SK-N-SH (cell line): ENCODE measurements around the gene ZG16. TPM values are rescaled to one million over a fixed set of nuclear protein-coding genes. Genes with fewer than 3 reads are reported as not detected.

ENCODE experiments used
- CTCF ChIA-PET: fragments of 300-600, 350-600 bp; formaldehyde crosslinking; extraction: SDS; loops from one replicate; lab custom pipeline; 2021; lab: Yijun Ruan, JAX
- POLR2A ChIA-PET: fragments of 350-600 bp; sonication (Branson Sonifier 250); formaldehyde crosslinking; extraction: SDS; loops from one replicate; lab custom pipeline; 2020; ENCODE audit warnings: antibody characterized with exemption, inconsistent platforms; lab: Yijun Ruan, JAX
- DNase-seq: peaks from one replicate; pipeline ENCODE4 v3.0.0; 2012
- H2AFZ ChIP-seq: fragments of 200-600 bp; sonication (generic); 2 replicates; pipeline ENCODE4 v1.8.1; 2016; ENCODE audit warnings: antibody characterized with exemption, mild to moderate bottlenecking, low read depth
- H3F3A ChIP-seq: fragments of 200-600 bp; sonication (generic); replicated peaks from 2 replicates; pipeline ENCODE3; 2016; ENCODE audit warnings: antibody characterized with exemption, mild to moderate bottlenecking; ENCODE audit not compliant: insufficient read depth
- H3K27ac ChIP-seq, 2 experiments: fragments of 200-500 bp in 1 of 2; fragments of 200-600 bp in 1 of 2; sonication (Bioruptor generic) in 1 of 2; sonication (generic), shearing (Covaris generic) in 1 of 2; 2 replicates each; pipeline versions ENCODE4 v1.5.1 to v1.6.1; 2014 to 2016; ENCODE audit warnings: low read depth in 2 of 2, inconsistent platforms in 1 of 2, low read length in 1 of 2, mild to moderate bottlenecking in 1 of 2, mixed read lengths in 1 of 2
- H3K27me3 ChIP-seq: fragments of 200-600 bp; sonication (generic), shearing (Covaris generic); 2 replicates; pipeline ENCODE4 v1.6.1; 2016; ENCODE audit warnings: mixed run types; ENCODE audit not compliant: insufficient read depth
- H3K36me3 ChIP-seq, 2 experiments: fragments of 200-500 bp in 1 of 2; fragments of 200-600 bp in 1 of 2; sonication (Bioruptor generic) in 1 of 2; sonication (generic) in 1 of 2; replicated peaks in 1 of 2; 2 replicates each; pipeline versions ENCODE3 to v1.5.1; 2014 to 2016; ENCODE audit warnings: low read length in 1 of 2, mild to moderate bottlenecking in 1 of 2; ENCODE audit not compliant: insufficient read depth in 2 of 2, control insufficient read depth in 1 of 2
- H3K4me1 ChIP-seq, 2 experiments: fragments of 200-500 bp in 1 of 2; fragments of 200-600 bp in 1 of 2; sonication (Bioruptor generic) in 1 of 2; sonication (generic), shearing (Covaris generic) in 1 of 2; 2 replicates each; pipeline versions ENCODE4 v1.5.1 to v1.6.1; 2014 to 2016; ENCODE audit warnings: low read depth in 1 of 2, low read length in 1 of 2, mixed run types in 1 of 2; ENCODE audit not compliant: insufficient read depth in 2 of 2, control insufficient read depth in 1 of 2
- H3K4me2 ChIP-seq: fragments of 200-600 bp; sonication (generic), shearing (Covaris generic); 2 replicates; pipeline ENCODE4 v1.6.1; 2017; ENCODE audit warnings: mixed run types
- H3K4me3 ChIP-seq, 2 experiments: fragments of 200-500 bp in 1 of 2; fragments of 200-600 bp in 1 of 2; sonication (Bioruptor generic) in 1 of 2; sonication (generic), shearing (Covaris generic) in 1 of 2; 2 replicates each; pipeline versions ENCODE4 v1.5.1 to v1.8.1; 2014 to 2016; ENCODE audit warnings: low read depth in 2 of 2, inconsistent platforms in 1 of 2, low read length in 1 of 2, mild to moderate bottlenecking in 1 of 2, mixed read lengths in 1 of 2, moderate library complexity in 1 of 2
- H3K79me2 ChIP-seq: fragments of 200-600 bp; sonication (generic); 2 replicates; pipeline ENCODE4 v1.8.1; 2017; ENCODE audit warnings: mild to moderate bottlenecking; ENCODE audit not compliant: insufficient read depth
- H3K9ac ChIP-seq: fragments of 200-600 bp; sonication (generic); 2 replicates; pipeline ENCODE4 v1.6.1; 2017; ENCODE audit warnings: mixed run types
- H3K9me2 ChIP-seq: fragments of 200-600 bp; sonication (generic); 2 replicates; pipeline ENCODE4 v1.6.1; 2017; ENCODE audit warnings: mixed run types
- H3K9me3 ChIP-seq: fragments of 200-600 bp; sonication (generic); 2 replicates; pipeline ENCODE4 v1.6.1; 2017; ENCODE audit warnings: mixed run types, mild to moderate bottlenecking, moderate library complexity
- H4K20me1 ChIP-seq: fragments of 200-600 bp; sonication (generic); 2 replicates; pipeline ENCODE4 v1.6.1; 2017; ENCODE audit warnings: mild to moderate bottlenecking, mixed run types; ENCODE audit not compliant: insufficient read depth
- EP300 ChIP-seq, 2 experiments: IDR thresholded peaks; 2 replicates each; pipeline versions ENCODE4 v1.4.0 to v1.6.1; 2012; ENCODE audit warnings: borderline replicate concordance in 1 of 2, low read depth in 1 of 2, low read length in 1 of 2
- EZH2phosphoT487 ChIP-seq: fragments of 200-600 bp; sonication (generic); IDR thresholded peaks from 2 replicates; pipeline ENCODE4 v1.6.1; 2017; ENCODE audit warnings: low read depth, mixed run types, mild to moderate bottlenecking, antibody characterized with exemption, moderate library complexity, borderline replicate concordance
- FOXM1 ChIP-seq: IDR thresholded peaks from 2 replicates; pipeline ENCODE4 v1.4.0; 2012; ENCODE audit warnings: low read depth, mild to moderate bottlenecking
- JUND ChIP-seq: IDR thresholded peaks from 2 replicates; pipeline ENCODE4 v1.4.0; 2012
- MEF2A ChIP-seq: IDR thresholded peaks from 2 replicates; pipeline ENCODE4 v1.4.0; 2012; ENCODE audit warnings: low read depth, borderline replicate concordance
- MXI1 ChIP-seq: IDR thresholded peaks from 2 replicates; pipeline ENCODE4 v1.6.1; 2012; ENCODE audit warnings: mild to moderate bottlenecking, low read depth, low read length, improper control_type of control experiment
- NRF1 ChIP-seq: IDR thresholded peaks from 2 replicates; pipeline ENCODE4 v1.6.1; 2012; ENCODE audit warnings: low read depth, mild to moderate bottlenecking, low read length
- RAD21 ChIP-seq: IDR thresholded peaks from 2 replicates; pipeline ENCODE4 v1.6.1; 2012; ENCODE audit warnings: mild to moderate bottlenecking, low read length
- RCOR1 ChIP-seq: fragments of 150-350 bp; IDR thresholded peaks from 2 replicates; pipeline ENCODE4 v1.6.1; 2017; ENCODE audit warnings: antibody characterized with exemption, low read length
- RFX5 ChIP-seq: IDR thresholded peaks from 2 replicates; pipeline ENCODE4 v1.6.1; 2012; ENCODE audit warnings: mild to moderate bottlenecking, improper control_type of control experiment, low read length
- RXRA ChIP-seq: IDR thresholded peaks from 2 replicates; pipeline ENCODE4 v1.4.0; 2012; ENCODE audit warnings: low read depth, mild to moderate bottlenecking, borderline replicate concordance
- SIN3A ChIP-seq: IDR thresholded peaks from 2 replicates; pipeline ENCODE4 v1.6.1; 2012; ENCODE audit warnings: low read depth, mild to moderate bottlenecking, low read length, moderate library complexity, borderline replicate concordance
- TAF1 ChIP-seq: IDR thresholded peaks from 2 replicates; pipeline ENCODE4 v1.6.1; 2012; ENCODE audit warnings: low read depth, mild to moderate bottlenecking, low read length, moderate library complexity, borderline replicate concordance
- YY1 ChIP-seq: IDR thresholded peaks from 2 replicates; pipeline ENCODE4 v1.4.0; 2012; ENCODE audit warnings: low read depth, mild to moderate bottlenecking
- WGBS: methylation state at CpG from one replicate; pipeline ENCODE4 v1.1.6; 2017; ENCODE audit warnings: low lambda C conversion rate; 5-methylcytosine and 5-hydroxymethylcytosine counted together
- polyA plus RNA-seq, 3 experiments: library from polyadenylated mRNA; depleted of rRNA; stranded (reverse); fragments of >200 nt; gene quantifications; 2 replicates each; pipeline ENCODE4 v1.2.3, GENCODE V29; 2012
- TF ChIP-seq, protein P1 (sequence below): IDR thresholded peaks from 2 replicates; pipeline ENCODE4 v1.4.0; 2012; ENCODE audit warnings: low read depth
- TF ChIP-seq, protein P2 (sequence below): IDR thresholded peaks from 2 replicates; pipeline ENCODE4; 2012
- TF ChIP-seq, protein P3 (sequence below): IDR thresholded peaks from 2 replicates; pipeline ENCODE4 v1.4.0; 2012; ENCODE audit warnings: low read depth, borderline replicate concordance
- TF ChIP-seq, protein P4 (sequence below): fragments of 200-600 bp; sonication (generic); IDR thresholded peaks from 2 replicates; pipeline ENCODE4 v1.6.1; 2017; ENCODE audit warnings: antibody characterized with exemption, mild to moderate bottlenecking, moderate library complexity
- TF ChIP-seq, protein P5 (sequence below): fragments of 150-350 bp; IDR thresholded peaks from 2 replicates; pipeline ENCODE4 v1.6.1; 2016; ENCODE audit warnings: mild to moderate bottlenecking, low read depth, low read length

The ZG16 gene
- polyA plus RNA-seq, 1 of the 3 experiments (the other 2 are of a cell fraction), result not detected

DNA sequence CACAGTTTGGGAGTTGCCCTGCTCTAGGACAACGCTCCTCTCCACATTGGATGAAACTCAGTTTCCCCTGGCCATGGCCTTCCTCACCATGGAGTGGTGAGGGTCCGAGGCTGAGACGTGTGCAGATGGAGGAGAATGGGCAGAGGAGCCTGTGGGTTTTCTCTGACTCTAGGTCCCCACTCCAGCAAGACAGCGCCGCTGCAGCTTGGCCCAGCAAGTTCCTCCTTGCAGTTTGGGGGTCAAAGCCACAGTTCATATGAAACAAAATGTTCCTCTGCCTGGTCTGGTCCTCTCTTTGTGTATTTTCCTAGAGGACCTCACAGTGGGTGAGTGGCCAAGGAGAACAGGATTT is 34.6 kb upstream of the ZG16 start:
- Histone ChIP-seq H3K9me2 (no peaks in the 10 kb centered on the region), H3K79me2 (no peaks in the 10 kb centered on the region), H3K36me3 (no peaks in the 10 kb centered on the region), H4K20me1 (no peaks in the 10 kb centered on the region), H3K9me3 (no peaks in the 10 kb centered on the region), H3K4me1 (no peaks in the 10 kb centered on the region), H3K9ac (no peak overlapping the region), H3K4me3 (no peak overlapping the region), H3K4me2 (no peak overlapping the region), H2AFZ (no peak overlapping the region), H3F3A (no peaks in the 10 kb centered on the region), H3K27me3 (no peaks in the 10 kb centered on the region), H3K27ac (no peak overlapping the region)
- CTCF ChIA-PET, result no interaction called here
- WGBS, result 76% methylated on average over 5 of the region's 5 CpGs
- POLR2A ChIA-PET, result no interaction called here
- TF ChIP-seq EP300 (IDR thresholded peaks at IDR 0.05; ENCODE audit: borderline replicate concordance in 1 of 2, low read depth in 1 of 2, low read length in 1 of 2) (no peak), FOXM1 (no peak), JUND (no peak), NRF1 (no peak), RAD21 (no peak), MEF2A (no peak), SIN3A (no peak), EZH2phosphoT487 (no peak), RFX5 (no peak)
- TF ChIP-seq, protein P1, sequence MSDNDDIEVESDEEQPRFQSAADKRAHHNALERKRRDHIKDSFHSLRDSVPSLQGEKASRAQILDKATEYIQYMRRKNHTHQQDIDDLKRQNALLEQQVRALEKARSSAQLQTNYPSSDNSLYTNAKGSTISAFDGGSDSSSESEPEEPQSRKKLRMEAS, result no peak
- TF ChIP-seq, protein P2, sequence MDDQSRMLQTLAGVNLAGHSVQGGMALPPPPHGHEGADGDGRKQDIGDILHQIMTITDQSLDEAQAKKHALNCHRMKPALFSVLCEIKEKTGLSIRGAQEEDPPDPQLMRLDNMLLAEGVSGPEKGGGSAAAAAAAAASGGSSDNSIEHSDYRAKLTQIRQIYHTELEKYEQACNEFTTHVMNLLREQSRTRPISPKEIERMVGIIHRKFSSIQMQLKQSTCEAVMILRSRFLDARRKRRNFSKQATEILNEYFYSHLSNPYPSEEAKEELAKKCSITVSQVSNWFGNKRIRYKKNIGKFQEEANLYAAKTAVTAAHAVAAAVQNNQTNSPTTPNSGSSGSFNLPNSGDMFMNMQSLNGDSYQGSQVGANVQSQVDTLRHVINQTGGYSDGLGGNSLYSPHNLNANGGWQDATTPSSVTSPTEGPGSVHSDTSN, result no peak
- no peak for DNase-seq

DNA sequence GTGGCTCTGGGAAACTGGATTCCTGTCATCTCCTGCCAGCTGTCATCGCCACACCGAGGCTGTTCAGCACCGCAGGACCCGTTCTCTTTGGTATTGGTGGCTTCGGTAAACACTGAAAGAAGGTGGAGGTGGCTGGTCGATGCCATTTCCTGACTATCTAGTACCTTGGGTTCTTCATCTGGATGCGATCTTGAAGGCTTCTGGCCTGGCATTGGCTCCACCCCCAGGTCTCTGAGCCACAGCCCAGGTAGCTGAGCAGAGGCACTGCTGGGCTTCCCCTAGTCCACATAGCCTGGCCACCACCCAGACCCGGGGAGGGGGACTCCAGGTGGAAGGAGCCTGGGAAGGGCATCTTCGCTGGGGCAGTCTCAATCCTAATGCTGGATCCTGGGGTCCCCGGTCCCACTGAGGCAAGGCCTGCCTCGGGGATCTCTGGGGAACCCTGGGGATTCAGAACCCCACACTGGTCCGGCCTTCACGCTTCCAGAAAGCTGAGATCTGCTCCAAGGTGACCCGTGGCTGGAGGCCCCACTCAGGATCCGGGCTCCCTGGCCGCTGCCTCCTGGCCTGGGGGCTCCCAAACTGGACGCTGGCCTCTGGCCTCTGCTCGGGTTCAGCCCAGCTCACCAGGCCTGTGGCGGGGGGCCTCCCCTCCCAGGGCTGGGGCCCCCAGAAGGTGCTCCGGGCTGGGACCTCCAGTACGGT is 34.1 kb upstream of the ZG16 start:
- no peaks in the 10 kb centered on the region for H3K27me3 ChIP-seq
- H3K4me1 ChIP-seq, result no peaks in the 10 kb centered on the region
- ChIA-PET POLR2A (no interaction called here), CTCF (no interaction called here)
- no peak overlapping the region for H3K27ac ChIP-seq
- H3K4me2 ChIP-seq, result no peak overlapping the region
- H3K9ac ChIP-seq, result no peak overlapping the region
- no peak for TF ChIP-seq NRF1
- TF ChIP-seq YY1, result no peak
- no peak for TF ChIP-seq MXI1
- TF ChIP-seq, protein P1, result no peak
- TF ChIP-seq RCOR1, result no peak
- no peak for TF ChIP-seq TAF1
- no peak for TF ChIP-seq SIN3A
- no peak for TF ChIP-seq JUND
- TF ChIP-seq MEF2A, result no peak
- TF ChIP-seq RXRA, result no peak
- TF ChIP-seq, protein P3, sequence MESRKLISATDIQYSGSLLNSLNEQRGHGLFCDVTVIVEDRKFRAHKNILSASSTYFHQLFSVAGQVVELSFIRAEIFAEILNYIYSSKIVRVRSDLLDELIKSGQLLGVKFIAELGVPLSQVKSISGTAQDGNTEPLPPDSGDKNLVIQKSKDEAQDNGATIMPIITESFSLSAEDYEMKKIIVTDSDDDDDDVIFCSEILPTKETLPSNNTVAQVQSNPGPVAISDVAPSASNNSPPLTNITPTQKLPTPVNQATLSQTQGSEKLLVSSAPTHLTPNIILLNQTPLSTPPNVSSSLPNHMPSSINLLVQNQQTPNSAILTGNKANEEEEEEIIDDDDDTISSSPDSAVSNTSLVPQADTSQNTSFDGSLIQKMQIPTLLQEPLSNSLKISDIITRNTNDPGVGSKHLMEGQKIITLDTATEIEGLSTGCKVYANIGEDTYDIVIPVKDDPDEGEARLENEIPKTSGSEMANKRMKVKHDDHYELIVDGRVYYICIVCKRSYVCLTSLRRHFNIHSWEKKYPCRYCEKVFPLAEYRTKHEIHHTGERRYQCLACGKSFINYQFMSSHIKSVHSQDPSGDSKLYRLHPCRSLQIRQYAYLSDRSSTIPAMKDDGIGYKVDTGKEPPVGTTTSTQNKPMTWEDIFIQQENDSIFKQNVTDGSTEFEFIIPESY, result no peak
- TF ChIP-seq, protein P4, sequence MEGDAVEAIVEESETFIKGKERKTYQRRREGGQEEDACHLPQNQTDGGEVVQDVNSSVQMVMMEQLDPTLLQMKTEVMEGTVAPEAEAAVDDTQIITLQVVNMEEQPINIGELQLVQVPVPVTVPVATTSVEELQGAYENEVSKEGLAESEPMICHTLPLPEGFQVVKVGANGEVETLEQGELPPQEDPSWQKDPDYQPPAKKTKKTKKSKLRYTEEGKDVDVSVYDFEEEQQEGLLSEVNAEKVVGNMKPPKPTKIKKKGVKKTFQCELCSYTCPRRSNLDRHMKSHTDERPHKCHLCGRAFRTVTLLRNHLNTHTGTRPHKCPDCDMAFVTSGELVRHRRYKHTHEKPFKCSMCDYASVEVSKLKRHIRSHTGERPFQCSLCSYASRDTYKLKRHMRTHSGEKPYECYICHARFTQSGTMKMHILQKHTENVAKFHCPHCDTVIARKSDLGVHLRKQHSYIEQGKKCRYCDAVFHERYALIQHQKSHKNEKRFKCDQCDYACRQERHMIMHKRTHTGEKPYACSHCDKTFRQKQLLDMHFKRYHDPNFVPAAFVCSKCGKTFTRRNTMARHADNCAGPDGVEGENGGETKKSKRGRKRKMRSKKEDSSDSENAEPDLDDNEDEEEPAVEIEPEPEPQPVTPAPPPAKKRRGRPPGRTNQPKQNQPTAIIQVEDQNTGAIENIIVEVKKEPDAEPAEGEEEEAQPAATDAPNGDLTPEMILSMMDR, result no peak
- TF ChIP-seq, protein P5, sequence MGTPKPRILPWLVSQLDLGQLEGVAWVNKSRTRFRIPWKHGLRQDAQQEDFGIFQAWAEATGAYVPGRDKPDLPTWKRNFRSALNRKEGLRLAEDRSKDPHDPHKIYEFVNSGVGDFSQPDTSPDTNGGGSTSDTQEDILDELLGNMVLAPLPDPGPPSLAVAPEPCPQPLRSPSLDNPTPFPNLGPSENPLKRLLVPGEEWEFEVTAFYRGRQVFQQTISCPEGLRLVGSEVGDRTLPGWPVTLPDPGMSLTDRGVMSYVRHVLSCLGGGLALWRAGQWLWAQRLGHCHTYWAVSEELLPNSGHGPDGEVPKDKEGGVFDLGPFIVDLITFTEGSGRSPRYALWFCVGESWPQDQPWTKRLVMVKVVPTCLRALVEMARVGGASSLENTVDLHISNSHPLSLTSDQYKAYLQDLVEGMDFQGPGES, result no peak
- TF ChIP-seq, protein P2, result no peak
- H3K9me3 ChIP-seq, result no peaks in the 10 kb centered on the region
- H3K36me3 ChIP-seq, result no peaks in the 10 kb centered on the region
- no peak overlapping the region for H3K4me3 ChIP-seq
- DNase-seq, result no peak
- H2AFZ ChIP-seq, result no peak overlapping the region
- no peaks in the 10 kb centered on the region for H3K9me2 ChIP-seq
- no peaks in the 10 kb centered on the region for H3F3A ChIP-seq
- 73% methylated on average over 8 of the region's 21 CpGs for WGBS
- no peaks in the 10 kb centered on the region for H3K79me2 ChIP-seq
- H4K20me1 ChIP-seq, result no peaks in the 10 kb centered on the region
